Fibroblast of mammary gland (primary cell): ENCODE measurements around the gene ABLIM1.

Experiments
- DNase-seq: peaks from one replicate; pipeline ENCODE4 v3.0.0-alpha.2; 2010; ENCODE audit warnings: low read depth
- H3K4me3 ChIP-seq: 2 replicates; pipeline ENCODE4 v1.5.1; 2011; ENCODE audit warnings: low read depth, mild to moderate bottlenecking, low read length, moderate library complexity; ENCODE audit not compliant: control insufficient read depth
- CTCF ChIP-seq: conservative IDR thresholded peaks from 2 replicates; pipeline ENCODE4 v1.5.1; 2011; ENCODE audit warnings: low read depth, low read length, inconsistent platforms; ENCODE audit not compliant: control insufficient read depth, insufficient read depth

ABLIM1 gene

GRCh38 chr10:114502074-114502473, 156.0 kb downstream of the ABLIM1 start:
- no peak for DNase-seq
- TF ChIP-seq CTCF = no peak
- no peak overlapping the region for H3K4me3 ChIP-seq

- TF ChIP-seq CTCF = no peak
- no peak overlapping the region for H3K4me3 ChIP-seq
- DNase-seq = no peak
Observed at GRCh38 chr10:114501650-114502049, 156.4 kb downstream of the ABLIM1 start.

- TF ChIP-seq CTCF = no peak
- DNase-seq = no peak
- no peak overlapping the region for H3K4me3 ChIP-seq
Observed at GRCh38 chr10:114500643-114501042, 157.4 kb downstream of the ABLIM1 start.

GRCh38 chr10:114499630-114500190, 158.4 kb downstream of the ABLIM1 start:
- no peak for TF ChIP-seq CTCF
- H3K4me3 ChIP-seq = no peak overlapping the region
- DNase-seq = no peak

- TF ChIP-seq CTCF = no peak
- no peak overlapping the region for H3K4me3 ChIP-seq
- DNase-seq = no peak
Observed at GRCh38 chr10:114499116-114499515, 159.0 kb downstream of the ABLIM1 start.

GRCh38 chr10:114498413-114499111, 159.5 kb downstream of the ABLIM1 start:
- no peak for TF ChIP-seq CTCF
- H3K4me3 ChIP-seq = no peak overlapping the region
- no peak for DNase-seq

- TF ChIP-seq CTCF = no peak
- no peak for DNase-seq
- no peak overlapping the region for H3K4me3 ChIP-seq
Observed at GRCh38 chr10:114495303-114495702, 162.8 kb downstream of the ABLIM1 start.
